HepG2 (cell line): ENCODE data around the gene ADGRG1. TPM values are rescaled to one million over a fixed set of nuclear protein-coding genes. Genes with fewer than 3 reads are reported as not detected.

ENCODE experiments used
- ATAC-seq: fragments of 200-7000 bp; cut with Tn5 transposase; 3 replicates; pipeline ENCODE4 v1.9.1; 2020; ENCODE audit warnings: mild to moderate bottlenecking, moderate library complexity
- BruUV-seq: library from RNA; stranded (reverse); fragments of 400-500 nt; replicated peaks from 2 replicates; lab custom pipeline; 2021; lab: Mats Ljungman, UMichigan
- CTCF ChIA-PET: fragments of 300-600 bp; formaldehyde crosslinking; extraction: SDS; loops from one replicate; lab custom pipeline; 2021; ENCODE audit warnings: low total read pairs, inconsistent platforms, low intra/inter-chr PET ratio; lab: Yijun Ruan, JAX
- POLR2A ChIA-PET: fragments of 350-600 bp; sonication (Branson Sonifier 250); formaldehyde crosslinking; loops from one replicate; lab custom pipeline; 2020; ENCODE audit warnings: antibody characterized with exemption, inconsistent platforms; lab: Yijun Ruan, JAX
- DNase-seq: peaks from one replicate; pipeline ENCODE4 v3.0.0-alpha.2; 2015; ENCODE audit warnings: low spot score
- FAIRE-seq: peaks from 3 replicates; lab custom pipeline; 2011; peaks lifted over from hg19 to GRCh38; lab: Jason Lieb, UNC
- H2AFZ ChIP-seq: one replicate; pipeline ENCODE4 v1.6.1; 2011; ENCODE audit warnings: low read length, inconsistent platforms
- H3K27ac ChIP-seq: fragments of 300-600 bp; 3 replicates; pipeline ENCODE4 v1.8.0; 2011; ENCODE audit warnings: mixed run types, mild to moderate bottlenecking, mixed read lengths, low read length, inconsistent platforms; ENCODE audit not compliant: insufficient read depth; ENCODE audit errors: extremely low read length
- H3K27me3 ChIP-seq, 2 experiments: fragments of 200-600 bp in 1 of 2; 2 replicates in 1 of 2; 3 replicates in 1 of 2; pipeline versions ENCODE4 v1.6.0 to v1.8.0; 2011; ENCODE audit warnings: low read length in 2 of 2, mild to moderate bottlenecking in 2 of 2, moderate library complexity in 2 of 2, inconsistent platforms in 1 of 2; ENCODE audit not compliant: insufficient read depth in 2 of 2, control insufficient read depth in 1 of 2
- H3K36me3 ChIP-seq, 2 experiments: fragments of 200-600 bp in 1 of 2; replicated peaks in 1 of 2; 2 replicates in 1 of 2; 3 replicates in 1 of 2; pipeline versions ENCODE4 v1.5.1 to v1.8.0; 2011; ENCODE audit warnings: low read length in 2 of 2, inconsistent platforms in 1 of 2; ENCODE audit not compliant: insufficient read depth in 2 of 2, control insufficient read depth in 1 of 2
- H3K4me1 ChIP-seq: 2 replicates; pipeline ENCODE4 v1.5.1; 2012; ENCODE audit warnings: low read length, inconsistent platforms; ENCODE audit not compliant: insufficient read depth
- H3K4me2 ChIP-seq: 2 replicates; pipeline ENCODE4 v1.6.0; 2011; ENCODE audit warnings: low read depth, low read length, inconsistent platforms
- H3K4me3 ChIP-seq, 3 experiments: fragments of 200-600 bp in 1 of 3; sonication (generic), shearing (Covaris generic) in 1 of 3; replicated peaks in 1 of 3; 2 replicates each; pipeline ENCODE4 v1.5.1; 2011 to 2016; ENCODE audit warnings: low read length in 3 of 3, inconsistent platforms in 2 of 3, low read depth in 2 of 3, mild to moderate bottlenecking in 2 of 3, control low read depth in 1 of 3, mixed read lengths in 1 of 3; ENCODE audit not compliant: insufficient read depth in 1 of 3
- H3K79me2 ChIP-seq: one replicate; pipeline ENCODE4 v1.6.1; 2011; ENCODE audit warnings: low read length, inconsistent platforms; ENCODE audit not compliant: insufficient read depth
- H3K9ac ChIP-seq: 2 replicates; pipeline ENCODE4 v1.6.0; 2011; ENCODE audit warnings: mild to moderate bottlenecking, low read depth, low read length, inconsistent platforms; ENCODE audit not compliant: insufficient read depth
- H3K9me3 ChIP-seq: 2 replicates; pipeline ENCODE4 v1.5.1; 2012; ENCODE audit warnings: mild to moderate bottlenecking, low read length
- H4K20me1 ChIP-seq: 2 replicates; pipeline ENCODE4 v1.6.0; 2011; ENCODE audit warnings: inconsistent platforms, mild to moderate bottlenecking, low read length, moderate library complexity; ENCODE audit not compliant: insufficient read depth
- ATAD3A ChIP-seq: sonication (generic); formaldehyde crosslinking; IDR thresholded peaks from 2 replicates; pipeline ENCODE4 v1.4.0; 2020; ENCODE audit warnings: missing genetic modification reagents
- DZIP1 ChIP-seq: sonication (generic); formaldehyde crosslinking; IDR thresholded peaks from 2 replicates; pipeline ENCODE4 v1.5.0; 2020; ENCODE audit warnings: mild to moderate bottlenecking, missing genetic modification reagents
- ESRRA ChIP-seq: sonication (generic); formaldehyde crosslinking; IDR thresholded peaks from 2 replicates; pipeline ENCODE4 v1.5.1; 2020; ENCODE audit warnings: mild to moderate bottlenecking, low read depth, missing genetic modification reagents
- HNRNPLL ChIP-seq: fragments of 200-400 bp; formaldehyde crosslinking; IDR thresholded peaks from 2 replicates; pipeline ENCODE4 v1.6.1; 2017; ENCODE audit warnings: mild to moderate bottlenecking, low read depth, low read length; ENCODE audit not compliant: poor library complexity, severe bottlenecking
- KDM1A ChIP-seq: IDR thresholded peaks from 2 replicates; pipeline ENCODE4 v1.6.1; 2016; ENCODE audit warnings: missing compliant biosample characterization
- NR0B2 ChIP-seq: sonication (generic); formaldehyde crosslinking; IDR thresholded peaks from 2 replicates; pipeline ENCODE4 v1.4.0; 2020; ENCODE audit warnings: mild to moderate bottlenecking, missing genetic modification reagents
- RERE ChIP-seq: IDR thresholded peaks from 2 replicates; pipeline ENCODE4 v1.6.1; 2016; ENCODE audit warnings: low read depth, missing genetic modification reagents, missing compliant biosample characterization
- TAF1 ChIP-seq: sonication (generic); formaldehyde crosslinking; IDR thresholded peaks from 2 replicates; pipeline ENCODE4 v1.4.0; 2020; ENCODE audit warnings: missing genetic modification reagents
- ZNF225 ChIP-seq: sonication (generic); formaldehyde crosslinking; IDR thresholded peaks from 2 replicates; pipeline ENCODE4 v1.4.0; 2020; ENCODE audit warnings: mild to moderate bottlenecking, missing genetic modification reagents
- ZNF331 ChIP-seq: sonication (generic); formaldehyde crosslinking; IDR thresholded peaks from 2 replicates; pipeline ENCODE4 v1.4.0; 2020; ENCODE audit warnings: missing genetic modification reagents
- ZNF446 ChIP-seq: sonication (generic); formaldehyde crosslinking; IDR thresholded peaks from 2 replicates; pipeline ENCODE4 v1.5.0; 2020; ENCODE audit warnings: mild to moderate bottlenecking, missing genetic modification reagents
- WGBS: methylation state at CpG from one replicate; pipeline ENCODE4 v1.1.6; 2017; ENCODE audit warnings: low lambda C conversion rate; 5-methylcytosine and 5-hydroxymethylcytosine counted together
- in situ Hi-C: cut with HindIII; loops from 2 replicates; pipeline ENCODE4 v1.10.0; 2017; ENCODE audit warnings: low pct_unique_long_range_greater_than_20kb; ENCODE audit not compliant: extremely low pct_ligation_motif_present
- intact Hi-C: fragments of 100-400 bp; cut with micrococcal nuclease; formaldehyde crosslinking; loops from one replicate; pipeline ENCODE4 v1.10.0; 2022; ENCODE audit not compliant: unreplicated experiment
- polyA plus RNA-seq, 8 experiments: library from polyadenylated mRNA; depleted of rRNA in 3 of 8; stranded (reverse) in 7 of 8; unstranded in 1 of 8; fragments of >200 nt; fragmentation: Illumina TruSeq in 4 of 8; extraction: Trizol in 4 of 8; gene quantifications; 2 replicates each; pipeline versions ENCODE4 v1.2.1 to v1.2.3, GENCODE V29; 2011 to 2016; ENCODE audit warnings: low read depth in 4 of 8, missing spikeins in 1 of 8, mixed read lengths in 1 of 8; ENCODE audit not compliant: insufficient read depth in 1 of 8
- total RNA-seq, 5 experiments: library from RNA; depleted of rRNA; stranded (reverse); fragments of >200 nt; fragmentation: Illumina TruSeq; extraction: Trizol; gene quantifications; 2 replicates each; pipeline ENCODE4 v1.2.3, GENCODE V29; 2016; ENCODE audit warnings: low read depth in 1 of 5

ADGRG1 gene
- total and polyA plus RNA-seq, 2 of the 13 experiments (the other 11 are each of a cell fraction or from before 2014, with no cell fraction given), result 2.7 to 5.9 TPM

GRCh38 chr16:57622361-57623250 lies 5.8 kb upstream of the ADGRG1 start:
- DNase-seq, result peak; percentile 35
- no TSS peak for BruUV-seq
- H3K36me3 ChIP-seq, result no peaks in the 10 kb centered on the region
- H3K79me2 ChIP-seq, result no peaks in the 10 kb centered on the region
- peak; percentile 8 for ATAC-seq
- intact Hi-C loops, result loop anchor here (1.0 kb wide), 1 partner anchor 15 kb away; no protein-coding TSS in a partner anchor
- no peaks in the 10 kb centered on the region for H4K20me1 ChIP-seq
- no peak overlapping the region for H2AFZ ChIP-seq
- peak overlapping the region in 1 of 3 experiments; percentile 37; a peak in 2 of 6 replicates for H3K4me3 ChIP-seq
- no peaks in the 10 kb centered on the region for H3K9me3 ChIP-seq
- H3K4me1 ChIP-seq, result peaks cover 78% of the 10 kb centered on the region
- no peak for FAIRE-seq
- ChIA-PET POLR2A (interaction anchor here (0.5 to 8.7 kb wide), 11 partner anchors 12 to 602 kb away, joined by 3 to 127 read pairs (median 5); partner anchors contain the start of genes ADGRG3 and KATNB1), CTCF (interaction anchor here (2.8 kb wide), 1 partner anchor 27 kb away, joined by 15 read pairs; no protein-coding TSS in a partner anchor)
- peak overlapping the region; percentile 65 for H3K4me2 ChIP-seq
- no peak overlapping the region for H3K27ac ChIP-seq
- no peaks in the 10 kb centered on the region; a peak in 1 of 5 replicates for H3K27me3 ChIP-seq
- in situ Hi-C loops, result no loop called here
- 12% methylated on average over 13 of the region's 16 CpGs for whole genome bisulfite sequencing
- no peak overlapping the region for H3K9ac ChIP-seq
- TF ChIP-seq ZNF331 (CRISPR knock-in tag) (no peak), ESRRA (CRISPR knock-in tag) (no peak), DZIP1 (CRISPR knock-in tag) (no peak), RERE (CRISPR knock-in tag) (no peak), ATAD3A (CRISPR knock-in tag) (no peak), TAF1 (CRISPR knock-in tag) (no peak), HNRNPLL (no peak), KDM1A (peak; percentile 85), ZNF446 (CRISPR knock-in tag) (no peak), NR0B2 (CRISPR knock-in tag) (no peak), ZNF225 (CRISPR knock-in tag) (peak; percentile 53; the same call in 1 of the 2 replicates)
